HuH-7.5 (cell line): Measurements from ENCODE around the gene PRR15.
A peak's percentile ranks its signal among the peaks of the same experiment; 100 is the strongest.

Source experiments
- DNase-seq: peaks from one replicate; pipeline ENCODE4 v3.0.0; 2011; ENCODE audit warnings: low spot score

PRR15 gene

DNA sequence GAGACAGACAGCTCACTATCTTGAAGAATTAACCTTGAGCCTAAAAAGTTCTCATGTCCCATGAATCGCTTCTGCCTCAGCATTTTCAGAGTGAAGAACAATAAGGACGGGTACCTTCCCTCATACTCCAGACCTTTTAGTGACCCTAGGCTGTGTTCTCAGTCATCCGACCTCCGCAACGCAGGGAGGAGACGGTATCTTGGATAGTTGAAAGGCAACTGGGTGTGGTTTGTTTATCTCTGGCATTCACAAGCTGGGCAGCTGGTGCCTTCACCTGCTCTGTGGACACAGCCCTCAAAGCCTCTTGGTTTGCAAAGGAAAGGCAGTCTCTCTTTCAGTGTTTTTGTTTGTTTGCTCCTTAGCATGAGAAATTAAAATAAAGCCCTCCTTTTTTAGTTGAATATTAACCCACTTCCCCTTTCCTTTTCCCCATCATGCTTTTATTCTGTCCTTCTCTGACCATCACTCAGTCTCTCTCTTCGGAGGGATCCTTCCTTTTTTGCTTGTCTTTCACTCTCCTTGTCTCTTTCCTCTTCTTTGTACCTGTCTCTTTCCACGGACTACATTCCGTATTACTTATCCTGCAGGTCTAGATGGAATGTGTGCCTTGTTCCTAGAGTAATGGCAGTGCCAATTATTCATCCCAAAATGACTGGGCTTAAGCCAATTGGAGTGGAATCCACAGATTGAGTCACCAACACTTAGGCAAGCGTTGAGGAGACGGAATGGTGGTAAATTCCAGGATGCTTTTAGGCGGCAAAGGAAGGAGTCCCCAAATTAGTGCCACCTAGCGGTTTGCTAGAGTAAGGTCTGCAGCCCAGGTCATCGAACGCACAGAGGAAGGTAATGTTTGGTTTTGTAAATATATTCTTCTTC is 45.8 kb downstream of the PRR15 start:
- peak; percentile 38 for DNase-seq

DNA sequence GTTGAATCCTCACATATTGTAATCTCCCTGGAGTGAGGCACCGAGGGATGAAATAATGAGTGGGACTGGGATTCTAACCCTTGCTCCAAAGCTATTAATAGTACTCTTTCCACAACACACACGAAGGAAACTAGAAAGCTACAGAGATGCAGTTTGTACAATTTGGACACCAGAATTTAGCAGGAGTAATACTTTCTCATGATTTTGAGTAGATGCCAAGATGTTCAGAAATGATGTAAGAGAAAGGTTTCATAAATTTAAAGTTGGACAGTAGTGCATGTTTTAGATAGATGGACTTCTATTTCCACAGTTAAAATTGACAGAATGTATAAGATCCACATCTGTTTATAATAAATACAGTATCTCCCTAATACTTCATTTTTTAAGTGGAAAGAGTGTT is 46.5 kb downstream of the PRR15 start:
- no peak for DNase-seq

DNA sequence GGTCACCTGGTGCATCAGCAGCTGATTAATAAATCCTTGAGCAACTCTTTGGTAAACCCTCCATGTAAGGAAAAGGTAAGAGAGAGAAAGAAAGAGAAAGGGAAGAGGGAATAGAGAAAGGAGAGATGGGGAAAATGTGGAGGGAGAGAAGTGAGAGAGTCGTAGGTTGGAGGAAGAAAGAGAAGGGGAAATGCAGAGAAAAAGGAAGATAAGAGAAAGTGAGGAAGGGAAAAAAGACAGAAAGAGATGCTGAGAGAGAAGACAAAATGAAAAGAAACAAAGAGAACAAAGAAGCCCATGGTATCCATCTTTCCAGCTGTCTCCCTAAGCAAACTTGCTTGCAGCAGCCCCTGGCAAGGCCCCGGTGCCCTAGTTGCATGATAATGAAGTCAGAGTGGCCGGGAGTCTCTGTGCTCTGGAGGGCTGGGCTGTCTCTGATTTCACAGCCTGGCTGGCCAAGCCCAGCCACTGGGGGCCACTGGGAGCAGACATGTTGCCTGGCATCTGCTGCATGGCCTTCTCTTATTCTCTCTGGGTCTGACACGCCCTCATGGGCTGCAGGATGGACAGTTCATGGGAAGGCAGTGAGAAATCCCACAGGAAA is 48.4 kb downstream of the PRR15 start:
- DNase-seq = no peak

GRCh38 chr7:29612596-29612995 is 49.0 kb downstream of the PRR15 start:
- no peak for DNase-seq

GRCh38 chr7:29613100-29613499 is 49.5 kb downstream of the PRR15 start:
- no peak for DNase-seq

DNA sequence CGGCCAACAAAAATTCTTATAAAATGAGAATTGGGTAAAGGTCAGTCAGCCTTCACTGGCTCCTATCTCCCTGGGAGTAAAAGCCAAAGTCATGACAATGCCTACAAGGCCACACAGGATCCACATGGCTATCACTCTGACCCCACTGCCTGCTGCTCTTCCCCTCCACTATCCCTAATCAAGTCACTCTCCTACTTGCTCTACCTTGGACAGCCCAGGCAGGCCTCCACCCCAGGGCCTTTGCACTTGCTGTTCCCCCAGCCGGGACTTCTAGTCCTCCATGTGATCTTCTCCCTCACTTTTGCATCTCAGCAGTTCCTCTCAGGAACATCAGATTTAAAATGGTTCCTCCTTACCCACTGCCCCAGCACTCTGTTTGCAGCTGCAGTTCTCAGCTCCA is 50.6 kb downstream of the PRR15 start:
- no peak for DNase-seq
